Urinary bladder (tissue), 4 donors: ENCODE results near the gene XPO4. TPM values are rescaled to one million over a fixed set of nuclear protein-coding genes. Genes with fewer than 3 reads are reported as not detected.
"Not testable (repeated sequence)": the region's sequence is repeated elsewhere in the genome, so short reads cannot be mapped to it uniquely, and the experiment has no call there.

Source experiments
- DNase-seq: peaks from one replicate; pipeline ENCODE4 v3.0.0-alpha.2; 2015; ENCODE audit errors: extremely low spot score
- H3K27ac ChIP-seq: one replicate; pipeline ENCODE4 v1.5.1; 2013; ENCODE audit warnings: low read depth, mild to moderate bottlenecking, moderate library complexity
- H3K36me3 ChIP-seq: one replicate; pipeline ENCODE4 v1.6.1; 2013; ENCODE audit warnings: mild to moderate bottlenecking, moderate library complexity; ENCODE audit not compliant: insufficient read depth
- H3K4me1 ChIP-seq: one replicate; pipeline ENCODE4 v1.6.1; 2013; ENCODE audit warnings: mild to moderate bottlenecking, moderate library complexity; ENCODE audit not compliant: insufficient read depth
- H3K4me3 ChIP-seq: one replicate; pipeline ENCODE4 v1.5.1; 2013; ENCODE audit warnings: low read depth, low read length
- WGBS: extraction: QIAGEN DNeasy Blood & Tissue Kit; methylation state at CpG from one replicate; pipeline ENCODE4 v1.1.7; 2013; 5-methylcytosine and 5-hydroxymethylcytosine counted together
- polyA plus RNA-seq: library from polyadenylated mRNA; stranded (reverse); fragments of 200-250 nt; gene quantifications from one replicate; pipeline ENCODE4 v1.2.3, GENCODE V29; 2013
- total RNA-seq: library from RNA; depleted of rRNA; stranded (reverse); fragments of >200 nt; gene quantifications from one replicate; pipeline ENCODE4 v1.2.3, GENCODE V29; 2014
- donor health status: healthy with polysubstance abuse.
- donor health status: healthy.

The XPO4 gene
- total RNA-seq (42.9 TPM), polyA plus RNA-seq (6.2 TPM)

GRCh38 chr13:20902438-20903163, at the start of gene XPO4:
TSS of gene XPO4 (minus strand) at chr13:20902746. CDS start at chr13:20902738, 8 bp downstream.
- Histone ChIP-seq H3K4me1 (no peaks in the 10 kb centered on the region), H3K4me3 (peak within 1 kb of the TSS; percentile 93), H3K36me3 (no peaks in the 10 kb centered on the region), H3K27ac (peak within 1 kb of the TSS; percentile 84)
- DNase-seq: peak; percentile 26
- under 1% methylated on average over 81 of the region's 81 CpGs for WGBS

DNA sequence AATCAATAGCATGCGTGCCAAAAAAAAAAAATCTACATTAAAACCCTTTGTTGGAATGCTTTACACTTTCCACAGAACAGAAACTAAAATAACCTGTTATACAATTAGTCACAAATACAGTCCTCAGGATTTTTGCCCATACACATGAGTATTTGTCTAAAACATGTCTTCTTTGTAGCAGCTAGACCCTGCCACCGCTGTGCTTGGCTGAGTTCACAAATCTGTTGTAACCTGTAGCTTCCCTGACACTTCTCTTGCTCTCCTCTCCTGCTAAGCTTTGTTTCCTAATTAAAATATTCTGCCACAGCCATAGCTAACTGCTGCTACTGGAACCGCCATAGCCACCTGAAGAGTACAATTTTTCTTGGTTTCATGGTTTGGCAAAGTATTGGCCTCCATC, 45.5 kb upstream of the XPO4 start:
- H3K36me3 ChIP-seq, H3K4me3 ChIP-seq, H3K4me1 ChIP-seq, H3K27ac ChIP-seq, DNase-seq: not testable (repeated sequence)
- 92% methylated on average over 3 of the region's 3 CpGs for WGBS

DNA sequence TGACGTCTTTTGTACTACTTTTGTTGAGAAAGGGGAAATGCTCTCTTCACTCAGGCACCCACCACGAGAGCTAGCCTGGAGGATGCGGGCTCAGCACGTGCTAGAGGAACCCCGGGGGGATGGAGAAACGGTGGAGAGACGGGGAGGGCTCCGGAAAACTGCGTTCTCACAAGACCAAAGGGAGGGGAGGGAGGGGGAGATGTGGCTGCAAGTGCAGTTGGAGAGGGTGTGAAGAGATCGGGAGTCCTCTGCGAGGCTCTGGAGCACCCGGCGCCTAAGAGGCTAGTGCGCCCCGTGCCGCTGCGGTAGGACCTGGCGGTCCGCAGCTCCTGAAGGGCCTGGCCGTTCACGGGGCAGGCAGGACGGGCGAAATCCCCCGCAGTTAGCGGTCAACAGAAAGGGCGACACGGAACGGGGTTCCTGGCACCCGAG, 43.4 kb upstream of the XPO4 start:
- WGBS: 19% methylated on average over 29 of the region's 29 CpGs
- Histone ChIP-seq H3K4me1 (no peaks in the 10 kb centered on the region), H3K36me3 (no peaks in the 10 kb centered on the region), H3K4me3 (no peak overlapping the region), H3K27ac (no peak overlapping the region)
- no peak for DNase-seq

DNA sequence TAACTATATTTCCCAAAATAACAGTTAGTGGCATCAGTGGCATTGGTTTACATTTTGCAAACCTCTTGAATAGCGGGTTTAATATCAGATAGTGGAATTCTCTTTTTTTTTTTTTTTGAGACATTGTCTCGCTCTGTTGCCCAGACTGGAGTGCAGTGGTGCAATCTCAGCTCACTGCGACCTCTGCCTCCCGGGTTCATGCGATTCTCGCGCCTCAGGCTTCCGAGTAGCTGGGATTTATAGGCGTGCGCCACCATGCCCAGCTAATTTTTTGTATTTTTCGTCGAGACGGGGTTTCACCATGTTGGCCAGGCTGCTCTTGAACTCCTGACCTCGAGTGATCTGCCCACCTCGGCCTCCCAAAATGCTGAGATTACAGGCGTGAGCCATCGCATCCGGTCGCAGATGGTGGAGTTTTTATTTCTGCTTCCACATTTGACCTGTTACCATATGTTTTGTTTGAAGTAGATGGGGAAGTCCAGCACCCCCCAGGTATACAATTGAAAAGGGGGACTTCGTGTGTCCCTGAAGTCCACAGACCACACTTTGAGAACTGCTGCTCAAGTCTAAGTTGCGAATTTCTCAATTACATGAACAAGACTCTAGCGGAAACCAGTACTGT, 40.5 kb upstream of the XPO4 start:
- Histone ChIP-seq H3K27ac (peak overlapping the region; percentile 55), H3K36me3 (no peaks in the 10 kb centered on the region), H3K4me1 (peaks cover 4% of the 10 kb centered on the region), H3K4me3 (no peak overlapping the region)
- 44% methylated on average over 22 of the region's 22 CpGs for WGBS
- no peak for DNase-seq

GRCh38 chr13:20940511-20940910, 38.0 kb upstream of the XPO4 start:
- not testable (repeated sequence) for H3K27ac ChIP-seq, H3K36me3 ChIP-seq, H3K4me1 ChIP-seq, DNase-seq, H3K4me3 ChIP-seq
- WGBS: 93% methylated on average over 10 of the region's 10 CpGs

DNA sequence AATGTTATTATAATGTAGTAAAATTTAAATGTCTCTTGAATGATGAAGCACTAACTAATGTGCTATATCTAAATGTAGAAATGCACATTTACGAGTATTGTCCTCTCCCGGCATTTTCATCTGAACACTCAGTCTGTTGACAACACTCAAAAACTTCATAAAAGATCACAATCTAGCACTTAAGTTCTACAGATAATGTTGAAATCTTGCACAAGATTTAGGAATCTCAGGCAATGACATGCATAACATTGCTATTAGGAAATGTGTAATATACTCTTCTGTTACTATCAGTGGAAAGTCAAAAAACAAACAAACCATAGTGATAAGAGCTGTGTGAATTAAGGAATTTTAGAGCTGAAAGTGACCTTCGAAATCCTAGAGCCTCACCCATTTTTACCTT, 37.5 kb upstream of the XPO4 start:
- no peak overlapping the region for H3K4me3 ChIP-seq
- no peaks in the 10 kb centered on the region for H3K36me3 ChIP-seq
- no peak for DNase-seq
- 33% methylated on average over 3 of the region's 3 CpGs for WGBS
- H3K27ac ChIP-seq: no peak overlapping the region
- H3K4me1 ChIP-seq: peaks cover 4% of the 10 kb centered on the region

- no peaks in the 10 kb centered on the region for H3K36me3 ChIP-seq
- H3K4me1 ChIP-seq: peaks cover 4% of the 10 kb centered on the region
- no peak overlapping the region for H3K27ac ChIP-seq
- 31% methylated on average over 4 of the region's 4 CpGs for WGBS
- no peak for DNase-seq
- no peak overlapping the region for H3K4me3 ChIP-seq
Observed at GRCh38 chr13:20939662-20940061, 37.1 kb upstream of the XPO4 start.

DNA sequence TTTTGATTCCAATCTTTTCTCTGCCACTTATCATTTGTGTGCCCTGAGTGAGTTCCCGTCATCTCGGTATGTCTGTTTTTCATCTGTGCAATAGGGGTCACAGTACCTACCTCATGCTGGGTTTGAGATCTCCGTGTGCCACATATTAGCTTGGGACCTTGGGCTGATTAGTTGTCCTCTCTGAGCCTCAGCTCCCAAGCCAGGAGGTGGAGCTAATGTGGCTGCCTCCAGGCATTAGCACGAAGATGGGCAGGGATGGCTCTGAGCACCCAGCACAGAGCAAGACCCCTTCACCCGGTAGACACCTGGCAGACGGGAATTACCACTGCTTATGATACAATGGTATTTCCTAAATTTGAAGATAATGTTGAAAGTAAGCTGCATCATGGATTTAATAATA, 35.8 kb upstream of the XPO4 start:
- WGBS: 85% methylated on average over 6 of the region's 6 CpGs
- Histone ChIP-seq H3K4me3 (no peak overlapping the region), H3K4me1 (peaks cover 4% of the 10 kb centered on the region), H3K27ac (no peak overlapping the region), H3K36me3 (no peaks in the 10 kb centered on the region)
- DNase-seq: no peak

DNA sequence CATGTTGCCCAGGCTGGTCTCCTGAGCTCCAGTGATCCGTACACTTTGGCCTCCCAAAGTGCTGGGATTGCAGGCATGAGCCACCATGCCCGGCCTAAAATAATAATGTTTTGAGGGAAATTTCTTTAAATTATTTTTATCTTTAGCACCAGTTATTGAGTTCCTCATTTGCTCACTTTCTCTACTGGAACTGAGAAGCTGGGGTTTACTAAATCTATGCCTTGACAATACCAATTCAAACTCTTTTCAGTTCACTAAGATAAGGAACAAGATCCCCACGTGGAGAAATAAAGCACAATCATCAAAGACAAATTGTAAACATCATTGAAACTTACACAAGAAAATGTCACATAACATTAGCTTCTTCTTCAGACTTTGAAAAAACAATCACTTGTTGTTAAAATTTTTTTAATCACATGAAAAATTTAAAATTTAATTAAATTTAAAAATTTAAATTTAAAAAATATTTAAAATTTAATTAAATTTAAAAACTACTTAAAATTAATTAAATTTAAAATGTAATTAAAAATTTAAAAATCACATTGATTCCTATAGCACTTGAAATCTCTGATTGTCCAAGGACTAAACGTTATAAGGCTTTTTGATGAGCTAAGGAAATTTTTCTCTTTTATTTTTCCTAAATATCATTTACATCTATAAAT, 25.2 kb upstream of the XPO4 start:
- 67% methylated on average over 4 of the region's 4 CpGs for WGBS

GRCh38 chr13:20925395-20925790, 22.8 kb upstream of the XPO4 start:
- H3K4me3 ChIP-seq, H3K36me3 ChIP-seq, H3K27ac ChIP-seq, H3K4me1 ChIP-seq, DNase-seq: not testable (repeated sequence)
- 73% methylated on average over 13 of the region's 13 CpGs for WGBS

More for the DNA sequence above, 25.2 kb upstream of the XPO4 start:
- Histone ChIP-seq H3K27ac (no peak overlapping the region), H3K4me3 (no peak overlapping the region), H3K4me1 (no peaks in the 10 kb centered on the region), H3K36me3 (no peaks in the 10 kb centered on the region)
- no peak for DNase-seq

DNA sequence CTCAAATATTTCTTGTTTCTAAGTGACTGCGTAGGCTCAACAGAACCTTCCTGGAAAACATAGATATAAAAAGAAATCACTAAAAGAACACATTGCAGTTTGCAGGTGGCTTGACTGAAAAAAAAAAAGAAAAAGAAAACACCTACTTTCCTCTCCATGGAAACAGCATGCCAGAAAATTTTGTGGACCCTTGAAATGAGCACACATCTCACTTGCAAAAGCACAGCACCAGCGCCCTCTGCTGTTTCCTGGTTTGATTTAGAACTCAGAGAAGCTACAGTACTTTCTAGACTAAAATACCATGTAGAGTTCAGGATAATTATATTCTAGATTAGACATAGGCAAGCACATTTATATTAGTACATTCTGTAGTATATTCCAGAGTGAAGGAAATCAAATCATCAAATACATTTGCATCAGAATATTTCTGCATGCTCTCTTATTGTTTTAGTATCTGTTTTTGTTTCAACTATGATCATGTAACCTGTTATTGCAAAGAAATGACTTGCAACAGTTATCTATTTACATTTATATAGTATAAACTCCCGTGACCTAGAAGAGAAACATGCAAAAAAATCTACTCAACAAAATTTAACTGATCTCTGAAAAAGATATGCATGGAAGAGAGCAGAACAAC, 22.3 kb upstream of the XPO4 start:
- peak; percentile 70 for DNase-seq
- 34% methylated on average over 3 of the region's 3 CpGs for WGBS
- H3K4me1 ChIP-seq: no peaks in the 10 kb centered on the region

GRCh38 chr13:20923272-20923671, 20.7 kb upstream of the XPO4 start:
- 73% methylated on average over 4 of the region's 4 CpGs for WGBS
- Histone ChIP-seq H3K4me1 (no peaks in the 10 kb centered on the region), H3K36me3 (no peaks in the 10 kb centered on the region), H3K27ac (no peak overlapping the region), H3K4me3 (no peak overlapping the region)
- DNase-seq: no peak

More for the DNA sequence above, 22.3 kb upstream of the XPO4 start:
- Histone ChIP-seq H3K27ac (no peak overlapping the region), H3K36me3 (no peaks in the 10 kb centered on the region), H3K4me3 (no peak overlapping the region)

DNA sequence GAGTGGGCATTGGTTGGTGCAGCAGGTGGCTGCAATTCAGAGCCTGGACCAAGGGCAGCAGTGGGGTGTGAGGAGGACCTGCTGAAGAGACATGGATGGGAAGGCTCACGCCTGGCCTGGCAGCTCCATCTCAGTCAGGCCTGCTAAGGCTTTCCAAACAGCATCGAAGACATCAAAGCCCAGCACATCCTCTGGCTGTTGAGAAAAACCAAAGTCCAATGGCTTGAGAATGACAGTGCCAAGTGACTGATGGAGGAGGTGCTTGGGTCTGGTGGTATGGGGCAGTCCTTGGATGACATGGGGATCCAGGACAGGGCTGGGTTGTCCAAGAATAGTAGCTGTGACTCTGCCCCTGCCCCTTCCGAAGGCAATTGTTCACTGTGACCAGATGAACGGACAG, 19.0 kb upstream of the XPO4 start:
- no peak overlapping the region for H3K4me3 ChIP-seq
- H3K4me1 ChIP-seq: no peaks in the 10 kb centered on the region
- DNase-seq: no peak
- no peak overlapping the region for H3K27ac ChIP-seq
- 86% methylated on average over 4 of the region's 4 CpGs for WGBS
- H3K36me3 ChIP-seq: no peaks in the 10 kb centered on the region
